C4-2B (cell line): ENCODE data around the gene ZNF830.

Experiments used
- H3K27ac ChIP-seq: fragments of 450-650 bp; 2 replicates; pipeline ENCODE4 v1.5.1; 2017
- ZFX ChIP-seq: fragments of 450-650 bp; IDR thresholded peaks from 2 replicates; pipeline ENCODE4 v1.6.1; 2017
- TF ChIP-seq, protein P1 (sequence below): fragments of 450-650 bp; conservative IDR thresholded peaks from 2 replicates; pipeline ENCODE4 v1.5.1; 2017; ENCODE audit warnings: mild to moderate bottlenecking

Gene ZNF830

DNA sequence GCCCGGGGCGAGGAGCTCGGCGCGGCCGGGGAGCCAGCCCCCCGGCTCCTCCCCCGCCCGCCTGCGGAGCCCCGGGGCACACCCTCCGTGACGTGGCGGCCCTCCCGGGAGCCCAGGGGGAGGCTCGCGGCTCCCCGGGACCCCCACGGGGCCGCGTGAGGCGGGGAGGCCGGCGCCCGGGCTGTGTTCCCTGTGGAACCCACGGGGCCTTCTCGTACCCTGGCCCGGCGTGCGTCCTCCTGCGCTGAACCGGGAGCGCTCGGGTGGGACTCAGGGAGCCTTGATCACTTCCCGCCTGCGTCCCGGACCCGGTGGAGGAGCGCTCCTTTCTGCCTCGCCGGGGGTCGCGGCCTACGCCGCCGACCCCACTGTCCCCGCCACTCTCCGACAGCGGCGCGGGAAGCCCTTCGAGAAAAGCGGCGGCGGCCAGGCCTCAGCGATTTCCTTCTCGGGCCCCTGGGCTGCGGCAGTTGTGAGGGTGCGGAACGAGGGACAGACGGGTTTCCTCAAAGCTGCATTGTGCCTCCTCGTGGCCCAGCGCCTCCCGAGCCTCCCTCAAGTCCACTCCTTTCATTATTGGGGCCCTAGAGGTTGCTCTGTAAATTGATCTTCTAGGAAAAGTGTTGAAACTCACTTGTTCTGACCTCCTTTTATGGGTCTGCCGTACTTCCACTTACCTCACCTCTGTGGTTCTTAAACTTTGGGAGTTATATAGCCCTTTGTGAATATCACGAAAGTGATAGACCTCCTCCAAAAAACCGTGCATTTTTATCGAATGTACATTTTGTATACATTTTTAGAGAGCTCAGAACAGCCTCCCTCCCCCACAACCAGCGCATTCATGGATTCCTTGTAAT, 19.6 kb downstream of the ZNF830 start:
- H3K27ac ChIP-seq = peak overlapping the region; percentile 95
- TF ChIP-seq, protein P1, sequence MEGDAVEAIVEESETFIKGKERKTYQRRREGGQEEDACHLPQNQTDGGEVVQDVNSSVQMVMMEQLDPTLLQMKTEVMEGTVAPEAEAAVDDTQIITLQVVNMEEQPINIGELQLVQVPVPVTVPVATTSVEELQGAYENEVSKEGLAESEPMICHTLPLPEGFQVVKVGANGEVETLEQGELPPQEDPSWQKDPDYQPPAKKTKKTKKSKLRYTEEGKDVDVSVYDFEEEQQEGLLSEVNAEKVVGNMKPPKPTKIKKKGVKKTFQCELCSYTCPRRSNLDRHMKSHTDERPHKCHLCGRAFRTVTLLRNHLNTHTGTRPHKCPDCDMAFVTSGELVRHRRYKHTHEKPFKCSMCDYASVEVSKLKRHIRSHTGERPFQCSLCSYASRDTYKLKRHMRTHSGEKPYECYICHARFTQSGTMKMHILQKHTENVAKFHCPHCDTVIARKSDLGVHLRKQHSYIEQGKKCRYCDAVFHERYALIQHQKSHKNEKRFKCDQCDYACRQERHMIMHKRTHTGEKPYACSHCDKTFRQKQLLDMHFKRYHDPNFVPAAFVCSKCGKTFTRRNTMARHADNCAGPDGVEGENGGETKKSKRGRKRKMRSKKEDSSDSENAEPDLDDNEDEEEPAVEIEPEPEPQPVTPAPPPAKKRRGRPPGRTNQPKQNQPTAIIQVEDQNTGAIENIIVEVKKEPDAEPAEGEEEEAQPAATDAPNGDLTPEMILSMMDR = peak; percentile 31
- peak; percentile 94 for TF ChIP-seq ZFX

DNA sequence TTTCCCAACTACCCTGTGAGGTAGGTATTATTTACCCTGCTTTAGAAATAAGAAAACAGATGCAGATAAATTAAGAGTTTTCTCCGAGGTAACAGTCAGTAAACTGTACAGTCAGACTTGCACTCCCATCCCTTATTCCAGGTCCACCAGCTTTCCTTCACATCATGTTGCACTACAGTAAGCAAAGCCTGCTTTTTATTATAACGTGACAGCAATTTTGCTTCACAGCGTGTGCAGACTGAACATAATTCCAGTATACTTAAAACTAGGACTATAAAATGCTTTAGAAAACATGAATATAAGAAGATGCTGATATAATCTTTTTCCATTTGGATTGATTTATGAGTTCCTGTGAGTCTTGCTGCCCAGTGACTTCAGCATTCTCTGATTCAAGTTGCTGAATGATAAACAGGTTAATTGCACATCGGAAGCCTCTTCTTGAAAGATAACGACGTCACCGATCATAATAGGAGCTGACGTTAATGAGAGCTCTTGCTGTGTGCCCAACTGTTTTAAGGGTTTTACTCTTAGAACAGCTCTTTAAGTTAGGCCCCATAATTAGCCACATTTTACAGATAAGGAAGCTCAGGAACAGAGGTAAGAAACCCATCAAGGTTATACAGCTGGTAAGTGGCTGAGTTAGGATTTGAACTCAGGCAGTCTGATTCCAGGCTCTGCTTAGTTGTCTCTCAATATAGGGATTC, 20.4 kb downstream of the ZNF830 start:
- TF ChIP-seq ZFX = no peak
- TF ChIP-seq, protein P1 = no peak
- peak overlapping the region; percentile 95 for H3K27ac ChIP-seq

DNA sequence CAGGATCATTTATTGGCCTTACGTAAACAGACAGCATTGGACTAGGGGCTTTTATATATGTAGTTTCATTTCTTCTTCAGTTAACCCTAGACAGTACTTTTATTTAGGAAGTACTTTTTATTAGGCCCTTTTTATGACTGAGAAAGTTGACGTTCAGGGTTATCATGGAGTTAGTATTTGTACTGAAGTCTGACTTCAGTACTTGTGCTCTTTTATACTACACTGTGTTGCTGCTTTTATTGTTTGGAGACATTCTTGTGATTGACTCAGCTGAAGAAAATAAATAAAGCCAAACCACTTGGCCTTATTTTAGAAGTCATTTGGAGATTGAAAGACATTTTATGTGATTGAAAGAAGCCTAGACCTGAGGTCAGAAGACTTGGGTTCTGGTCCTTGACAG, 25.9 kb downstream of the ZNF830 start:
- TF ChIP-seq, protein P1 = no peak
- TF ChIP-seq ZFX = no peak
- H3K27ac ChIP-seq = no peak overlapping the region

DNA sequence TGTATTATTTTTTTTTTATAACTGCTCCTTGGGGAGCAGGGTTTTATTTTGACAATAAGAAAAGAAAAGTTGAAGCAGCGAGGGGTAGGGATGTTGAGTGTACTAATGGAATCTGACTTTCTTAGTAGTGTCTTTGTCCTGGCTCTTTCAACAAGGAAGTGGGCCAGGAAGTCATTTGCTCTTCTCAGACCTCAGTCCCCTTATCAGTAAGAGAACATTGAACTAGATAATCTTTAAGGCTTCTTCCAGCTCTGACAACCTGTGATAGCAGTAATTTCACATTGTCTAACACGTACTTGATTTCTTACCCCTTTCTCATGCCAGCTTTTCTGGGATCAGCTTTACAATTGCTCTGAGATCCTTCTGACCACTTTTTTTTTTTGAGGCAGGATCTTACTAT, 27.3 kb downstream of the ZNF830 start:
- TF ChIP-seq, protein P1 = no peak
- TF ChIP-seq ZFX = no peak
- no peak overlapping the region for H3K27ac ChIP-seq

DNA sequence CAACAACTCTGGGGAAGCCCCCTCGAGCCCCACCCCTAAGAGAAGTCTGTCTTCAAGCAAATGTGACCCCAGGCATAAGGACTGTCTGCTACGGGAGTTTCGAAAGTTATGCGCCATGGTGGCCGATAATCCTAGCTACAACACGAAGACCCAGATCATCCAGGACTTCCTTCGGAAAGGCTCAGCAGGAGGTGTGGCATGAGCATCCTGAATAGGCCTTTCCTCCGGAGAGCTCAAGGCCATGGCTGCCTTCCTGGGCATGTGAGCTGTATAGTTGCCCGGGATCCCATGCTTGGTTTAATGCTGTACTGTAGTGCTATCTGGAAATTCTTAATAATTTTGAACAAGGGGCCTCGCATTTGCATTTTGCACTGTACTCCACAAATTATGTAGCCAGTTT, 28.1 kb downstream of the ZNF830 start:
- no peak overlapping the region for H3K27ac ChIP-seq
- TF ChIP-seq, protein P1 = no peak
- no peak for TF ChIP-seq ZFX

DNA sequence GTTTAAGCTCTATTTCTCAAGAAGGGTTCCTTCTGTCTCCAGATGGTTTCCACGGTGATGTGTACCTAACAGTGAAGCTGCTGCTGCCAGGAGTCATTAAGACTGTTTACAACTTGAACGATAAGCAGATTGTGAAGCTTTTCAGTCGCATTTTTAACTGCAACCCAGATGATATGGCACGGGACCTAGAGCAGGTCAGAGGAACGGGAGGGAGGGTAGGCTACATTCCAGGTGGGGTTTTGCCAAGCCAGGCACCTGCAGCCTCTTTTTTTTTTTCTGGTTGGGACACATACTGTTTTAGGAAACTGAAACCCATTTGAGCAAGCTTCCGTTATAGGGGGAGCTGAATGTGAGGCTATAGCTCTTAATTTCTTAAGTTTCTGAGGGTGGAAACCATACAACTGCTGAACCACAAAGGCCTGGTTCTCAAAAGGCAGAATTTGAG, 29.6 kb downstream of the ZNF830 start:
- H3K27ac ChIP-seq = no peak overlapping the region; the same call in 1 of the 2 replicates
- TF ChIP-seq, protein P1 = no peak
- no peak for TF ChIP-seq ZFX

DNA sequence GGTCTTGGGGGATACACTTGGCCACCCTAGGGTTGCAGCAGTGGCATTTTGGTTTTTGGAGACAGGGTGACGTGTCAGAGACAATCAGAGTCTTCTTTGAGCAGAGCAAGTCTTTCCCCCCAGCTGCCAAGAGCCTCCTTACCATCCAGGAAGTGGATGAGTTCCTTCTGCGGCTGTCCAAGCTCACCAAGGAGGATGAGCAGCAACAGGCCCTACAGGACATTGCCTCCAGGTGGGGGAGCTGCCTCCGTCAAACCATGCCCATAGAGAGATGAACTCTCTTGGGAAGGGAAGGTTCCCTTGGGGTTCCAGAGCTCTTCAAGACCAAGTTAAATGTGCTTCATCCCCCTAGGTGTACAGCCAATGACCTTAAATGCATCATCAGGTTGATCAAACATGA, 30.3 kb downstream of the ZNF830 start:
- TF ChIP-seq, protein P1 = no peak
- no peak for TF ChIP-seq ZFX
- peak overlapping the region; percentile 36 for H3K27ac ChIP-seq
